ENCODE data around the gene GPX6.

GPX6 gene

GRCh38 chr6:28501259-28501658 lies 14.3 kb downstream of the GPX6 start:
- no peaks in the 10 kb centered on the region for H4K20me1 ChIP-seq (ENCODE audit: insufficient read depth, low read length)
- H3K36me3 ChIP-seq (ENCODE audit: insufficient read depth, low read length) = no peaks in the 10 kb centered on the region
- H3K4me1 ChIP-seq (ENCODE audit: insufficient read depth, low read length, severe bottlenecking) = no peaks in the 10 kb centered on the region
- no peak overlapping the region for H3K27ac ChIP-seq (ENCODE audit: low read depth, low read length, poor library complexity, severe bottlenecking)
- no peaks in the 10 kb centered on the region for H3K79me2 ChIP-seq (ENCODE audit: insufficient read depth, low read length)
- H2AFZ ChIP-seq (ENCODE audit: low read length) = no peak overlapping the region
- H3K9me3 ChIP-seq (ENCODE audit: low read length) = no peaks in the 10 kb centered on the region
- no peaks in the 10 kb centered on the region for H3K9me2 ChIP-seq (ENCODE audit: low read depth, low read length)
- H3K27me3 ChIP-seq (ENCODE audit: insufficient read depth, low read length) = peaks cover 7% of the 10 kb centered on the region; the same call in 1 of the 2 replicates
- TF ChIP-seq EZH2 (IDR thresholded peaks at IDR 0.05; ENCODE audit: borderline replicate concordance, low read length) (no peak), CTCF (IDR thresholded peaks at IDR 0.05; ENCODE audit: low read length) (no peak)
- no peak overlapping the region for H3K9ac ChIP-seq (ENCODE audit: low read length)
- H3F3A ChIP-seq (ENCODE audit: insufficient read depth, low read length) = no peaks in the 10 kb centered on the region
- no peak overlapping the region for H3K4me3 ChIP-seq (ENCODE audit: low read depth, low read length, poor library complexity, severe bottlenecking)
- no peak overlapping the region for H3K4me2 ChIP-seq (ENCODE audit: low read length)

- Histone ChIP-seq H3K27me3 (ENCODE audit: insufficient read depth, low read length) (no peaks in the 10 kb centered on the region), H3F3A (ENCODE audit: insufficient read depth, low read length) (no peaks in the 10 kb centered on the region), H3K36me3 (ENCODE audit: insufficient read depth, low read length) (no peaks in the 10 kb centered on the region), H2AFZ (ENCODE audit: low read length) (no peak overlapping the region), H3K79me2 (ENCODE audit: insufficient read depth, low read length) (no peaks in the 10 kb centered on the region), H3K4me2 (ENCODE audit: low read length) (no peak overlapping the region), H3K4me3 (ENCODE audit: low read depth, low read length, poor library complexity, severe bottlenecking) (no peak overlapping the region), H3K9ac (ENCODE audit: low read length) (no peak overlapping the region), H3K9me3 (ENCODE audit: low read length) (no peaks in the 10 kb centered on the region), H3K27ac (ENCODE audit: low read depth, low read length, poor library complexity, severe bottlenecking) (no peak overlapping the region), H3K9me2 (ENCODE audit: low read depth, low read length) (no peaks in the 10 kb centered on the region), H3K4me1 (ENCODE audit: insufficient read depth, low read length, severe bottlenecking) (no peaks in the 10 kb centered on the region), H4K20me1 (ENCODE audit: insufficient read depth, low read length) (no peaks in the 10 kb centered on the region)
- TF ChIP-seq EZH2 (IDR thresholded peaks at IDR 0.05; ENCODE audit: borderline replicate concordance, low read length) (no peak), CTCF (IDR thresholded peaks at IDR 0.05; ENCODE audit: low read length) (no peak)
Observed at GRCh38 chr6:28497893-28498292, 17.7 kb downstream of the GPX6 start.

- no peak overlapping the region for H3K27ac ChIP-seq (ENCODE audit: low read depth, low read length, poor library complexity, severe bottlenecking)
- H3K4me2 ChIP-seq (ENCODE audit: low read length) = no peak overlapping the region
- no peaks in the 10 kb centered on the region for H3K27me3 ChIP-seq (ENCODE audit: insufficient read depth, low read length)
- no peak overlapping the region for H3K4me3 ChIP-seq (ENCODE audit: low read depth, low read length, poor library complexity, severe bottlenecking)
- no peak overlapping the region for H3K9ac ChIP-seq (ENCODE audit: low read length)
- no peaks in the 10 kb centered on the region for H3K79me2 ChIP-seq (ENCODE audit: insufficient read depth, low read length)
- no peaks in the 10 kb centered on the region for H3K4me1 ChIP-seq (ENCODE audit: insufficient read depth, low read length, severe bottlenecking)
- H3K9me2 ChIP-seq (ENCODE audit: low read depth, low read length) = no peaks in the 10 kb centered on the region
- H3K9me3 ChIP-seq (ENCODE audit: low read length) = no peaks in the 10 kb centered on the region
- H2AFZ ChIP-seq (ENCODE audit: low read length) = no peak overlapping the region
- no peaks in the 10 kb centered on the region for H3F3A ChIP-seq (ENCODE audit: insufficient read depth, low read length)
- no peaks in the 10 kb centered on the region for H3K36me3 ChIP-seq (ENCODE audit: insufficient read depth, low read length)
- no peaks in the 10 kb centered on the region for H4K20me1 ChIP-seq (ENCODE audit: insufficient read depth, low read length)
- no peak for TF ChIP-seq CTCF (IDR thresholded peaks at IDR 0.05; ENCODE audit: low read length)
- no peak for TF ChIP-seq EZH2 (IDR thresholded peaks at IDR 0.05; ENCODE audit: borderline replicate concordance, low read length)
Observed at GRCh38 chr6:28497306-28497705, 18.3 kb downstream of the GPX6 start.
